Measurements from ENCODE around the gene RAB3B. TPM values are rescaled to one million over a fixed set of nuclear protein-coding genes. Genes with fewer than 3 reads are reported as not detected.

Gene RAB3B
- total and polyA plus RNA-seq, 4 experiments from 2014 or later: 0.06 TPM; not detected in 2

DNA sequence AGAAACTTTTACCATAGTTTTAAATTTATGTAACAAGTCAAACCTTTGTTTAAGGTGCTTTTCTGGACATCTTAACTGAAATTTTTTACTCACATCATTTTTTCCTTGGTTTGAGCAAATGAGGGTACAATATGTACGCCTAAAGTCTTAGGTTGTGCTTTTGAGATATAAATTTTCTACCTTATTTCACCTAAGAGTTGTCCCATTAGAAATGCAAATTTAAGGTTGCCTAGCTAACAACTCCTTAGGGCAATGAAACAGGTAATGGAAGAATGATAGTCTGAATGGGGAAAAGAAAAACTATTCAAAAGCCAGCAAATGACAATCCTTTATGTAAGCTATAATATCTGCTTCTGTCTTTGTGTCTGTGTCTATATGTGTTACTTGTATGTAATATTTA is 131.6 kb downstream of the RAB3B start:
- ChIA-PET POLR2A (ENCODE audit: partially characterized antibody) (interaction anchor here (1.1 kb wide), 1 partner anchor 17 kb away, joined by 3 read pairs; no protein-coding TSS in a partner anchor), CTCF (ENCODE audit: partially characterized antibody) (interaction anchor here (1.0 kb wide), 1 partner anchor 38 kb away, joined by 4 read pairs; no protein-coding TSS in a partner anchor)
- Histone ChIP-seq H3K4me3 (ENCODE audit: low read length in 2 of 2) (no peak overlapping the region), H3K9me3 (ENCODE audit: control insufficient read depth in 1 of 2, low read length in 2 of 2) (no peaks in the 10 kb centered on the region), H3K36me3 (ENCODE audit: insufficient read depth, low read length) (no peaks in the 10 kb centered on the region), H3K27me3 (ENCODE audit: insufficient read depth, low read length) (no peaks in the 10 kb centered on the region), H3K27ac (ENCODE audit: low read depth, low read length) (no peak overlapping the region), H3K4me1 (ENCODE audit: insufficient read depth, low read length) (no peaks in the 10 kb centered on the region)
- no peak for DNase-seq
- Mint-ChIP-seq H3K27ac (peak overlapping the region in 1 of 7 donors; percentile 57), H3K9me3 (no peaks in the 10 kb centered on the region), H3K4me1 (peaks cover 10 to 40% (median 19%) of the 10 kb centered on the region in 4 donors), H3K4me3 (no peak overlapping the region), H3K27me3 (no peaks in the 10 kb centered on the region), H3K36me3 (peaks cover 10 to 12% of the 10 kb centered on the region in 2 donors)
- intact Hi-C loops (cut with micrococcal nuclease): no loop called here

Other genes starting within 250 kb of the RAB3B start
- gene NRDC, start 112.0 kb downstream of the RAB3B start, total RNA-seq: 100 to 1,000 TPM; 133 to 137 TPM
- 100 to 1,000 TPM in 1 of 2 donors, 10 to 100 TPM in 1; 77.7 to 101 TPM for gene NRDC, start 112.0 kb downstream of the RAB3B start, polyA plus RNA-seq
- 10 to 100 TPM; 14.0 to 15.6 TPM for gene KTI12, start 43.1 kb upstream of the RAB3B start, total RNA-seq
- gene KTI12, start 43.1 kb upstream of the RAB3B start, polyA plus RNA-seq: 10 to 100 TPM; 26.6 to 43.5 TPM
- 10 to 100 TPM; 39.9 to 41.3 TPM for gene TXNDC12, start 64.5 kb upstream of the RAB3B start, total RNA-seq
- gene TXNDC12, start 64.5 kb upstream of the RAB3B start, polyA plus RNA-seq: 100 to 1,000 TPM in 1 of 2 donors, 10 to 100 TPM in 1; 78.8 to 111 TPM
- gene BTF3L4, start 65.6 kb upstream of the RAB3B start, total RNA-seq: 10 to 100 TPM; 30.4 to 34.6 TPM
- 10 to 100 TPM; 60.7 to 91.2 TPM for gene BTF3L4, start 65.6 kb upstream of the RAB3B start, polyA plus RNA-seq
- gene ZFYVE9, start 151.4 kb upstream of the RAB3B start, total RNA-seq: 10 to 100 TPM; 11.0 to 12.8 TPM
- 1 to 10 TPM in 1 of 2 donors, under 1 TPM in 1; 0.60 to 2.9 TPM for gene ZFYVE9, start 151.4 kb upstream of the RAB3B start, polyA plus RNA-seq